ENCODE measurements around the gene LRRK1.

GRCh38 chr15:101049856-101050622, 130.9 kb downstream of the LRRK1 start:
- no peak for TF ChIP-seq CTCF (conservative IDR thresholded peaks at IDR 0.05)
- TF ChIP-seq ZFX (IDR thresholded peaks at IDR 0.05): no peak

Data from C4-2B (cell line).